ENCODE data around the gene CLIC5. TPM values are rescaled to one million over a fixed set of nuclear protein-coding genes. Genes with fewer than 3 reads are reported as not detected.

The CLIC5 gene
- total and polyA plus RNA-seq, 2 donors (not counting 1 experiment from before 2014, with no cell fraction given): 0.96 to 0.97 TPM

- Mint-ChIP-seq H3K9me3 (ENCODE audit: insufficient read depth) (no peaks in the 10 kb centered on the region), H3K4me1 (no peaks in the 10 kb centered on the region), H3K27ac (no peak overlapping the region), H3K4me3 (no peak overlapping the region), H3K27me3 (peaks cover 5% of the 10 kb centered on the region)
- ChIA-PET CTCF (interaction anchor here (1.2 kb wide), 1 partner anchor 17 kb away, joined by 4 read pairs; no protein-coding TSS in a partner anchor), POLR2A (no interaction called here)
- no peak for ATAC-seq (ENCODE audit: low read depth)
- H3K79me2 ChIP-seq (ENCODE audit: control insufficient read depth, insufficient read depth, low read length): no peaks in the 10 kb centered on the region
- H3K4me1 ChIP-seq (ENCODE audit: control insufficient read depth in 2 of 2, insufficient read depth in 2 of 2, low read length in 2 of 2): no peaks in the 10 kb centered on the region
- no peaks in the 10 kb centered on the region for H3K36me3 ChIP-seq (replicated peaks in 1 of 2; ENCODE audit: control extremely low read depth in 1 of 2, control insufficient read depth in 1 of 2, extremely low read depth in 1 of 2, insufficient read depth in 2 of 2, low read length in 1 of 2)
- intact Hi-C loops (cut with micrococcal nuclease): no loop called here
- no peak for DNase-seq
- H3K9ac ChIP-seq (ENCODE audit: low read length): no peak overlapping the region
- H3K27ac ChIP-seq (ENCODE audit: low read length in 2 of 2): no peak overlapping the region
- TF ChIP-seq EZH2 (IDR thresholded peaks at IDR 0.05; ENCODE audit: borderline replicate concordance, insufficient read depth, low read depth, low read length, poor library complexity, severe bottlenecking): no peak
- no peak for TF ChIP-seq CTCF (IDR thresholded peaks at IDR 0.05)
- no peaks in the 10 kb centered on the region for H3K27me3 ChIP-seq (replicated peaks in 1 of 4; ENCODE audit: control extremely low read depth in 1 of 4, control insufficient read depth in 3 of 4, insufficient read depth in 4 of 4, low read length in 3 of 4)
- no peaks in the 10 kb centered on the region for H4K20me1 ChIP-seq (ENCODE audit: control insufficient read depth, insufficient read depth, low read length, poor library complexity, severe bottlenecking)
- no peaks in the 10 kb centered on the region for H3K9me3 ChIP-seq (ENCODE audit: control extremely low read depth in 1 of 3, control insufficient read depth in 2 of 3, insufficient read depth in 1 of 3, low read length in 2 of 3)
- no peak overlapping the region for H3K4me2 ChIP-seq (replicated peaks; ENCODE audit: low read depth, low read length, poor library complexity, severe bottlenecking)
- no peak overlapping the region for H3K4me3 ChIP-seq (ENCODE audit: control extremely low read depth in 1 of 5, extremely low read depth in 1 of 5, insufficient read depth in 1 of 5, low read depth in 2 of 5, low read length in 4 of 5)
- H2AFZ ChIP-seq (ENCODE audit: insufficient read depth, low read depth, low read length, poor library complexity, severe bottlenecking): no peak overlapping the region
These were observed 67.9 kb downstream of the CLIC5 start for GRCh38 chr6:45947807-45948206.

GRCh38 chr6:45946887-45947286, 68.8 kb downstream of the CLIC5 start:
- 95% methylated on average over 4 of the region's 6 CpGs for WGBS (ENCODE audit: insufficient coverage)
- H3K4me3 ChIP-seq (ENCODE audit: control extremely low read depth in 1 of 5, extremely low read depth in 1 of 5, insufficient read depth in 1 of 5, low read depth in 2 of 5, low read length in 4 of 5): no peak overlapping the region
- no peak overlapping the region for H3K9ac ChIP-seq (ENCODE audit: low read length)
- Mint-ChIP-seq H3K9me3 (ENCODE audit: insufficient read depth) (no peaks in the 10 kb centered on the region), H3K4me1 (no peaks in the 10 kb centered on the region), H3K4me3 (no peak overlapping the region), H3K27ac (no peak overlapping the region), H3K27me3 (peaks cover 2% of the 10 kb centered on the region)
- no peaks in the 10 kb centered on the region for H3K79me2 ChIP-seq (ENCODE audit: control insufficient read depth, insufficient read depth, low read length)
- ChIA-PET POLR2A (no interaction called here), CTCF (no interaction called here)
- H2AFZ ChIP-seq (ENCODE audit: insufficient read depth, low read depth, low read length, poor library complexity, severe bottlenecking): no peak overlapping the region
- TF ChIP-seq EZH2 (IDR thresholded peaks at IDR 0.05; ENCODE audit: borderline replicate concordance, insufficient read depth, low read depth, low read length, poor library complexity, severe bottlenecking): no peak
- TF ChIP-seq CTCF (IDR thresholded peaks at IDR 0.05): no peak
- H3K27ac ChIP-seq (ENCODE audit: low read length in 2 of 2): no peak overlapping the region
- no peaks in the 10 kb centered on the region for H4K20me1 ChIP-seq (ENCODE audit: control insufficient read depth, insufficient read depth, low read length, poor library complexity, severe bottlenecking)
- intact Hi-C loops (cut with micrococcal nuclease): no loop called here
- H3K36me3 ChIP-seq (replicated peaks in 1 of 2; ENCODE audit: control extremely low read depth in 1 of 2, control insufficient read depth in 1 of 2, extremely low read depth in 1 of 2, insufficient read depth in 2 of 2, low read length in 1 of 2): no peaks in the 10 kb centered on the region
- no peak for ATAC-seq (ENCODE audit: low read depth)
- no peaks in the 10 kb centered on the region for H3K4me1 ChIP-seq (ENCODE audit: control insufficient read depth in 2 of 2, insufficient read depth in 2 of 2, low read length in 2 of 2)
- H3K4me2 ChIP-seq (replicated peaks; ENCODE audit: low read depth, low read length, poor library complexity, severe bottlenecking): no peak overlapping the region
- no peaks in the 10 kb centered on the region for H3K27me3 ChIP-seq (replicated peaks in 1 of 4; ENCODE audit: control extremely low read depth in 1 of 4, control insufficient read depth in 3 of 4, insufficient read depth in 4 of 4, low read length in 3 of 4)
- H3K9me3 ChIP-seq (ENCODE audit: control extremely low read depth in 1 of 3, control insufficient read depth in 2 of 3, insufficient read depth in 1 of 3, low read length in 2 of 3): no peaks in the 10 kb centered on the region
- DNase-seq: no peak

All from B cell (primary cell).